Keratinocyte (primary cell): Measurements from ENCODE around the gene BUD23. TPM values are rescaled to one million over a fixed set of nuclear protein-coding genes. Genes with fewer than 3 reads are reported as not detected.

Experiments
- DNase-seq: peaks from one replicate; pipeline ENCODE4 v3.0.0-alpha.2; 2011; ENCODE audit warnings: low read depth, missing footprints, low spot score
- FAIRE-seq: peaks from 2 replicates; lab custom pipeline; 2011; peaks lifted over from hg19 to GRCh38; lab: Jason Lieb, UNC
- H2AFZ ChIP-seq: 2 replicates; pipeline ENCODE4 v1.6.0; 2012; ENCODE audit warnings: low read length, control low read depth, inconsistent platforms; ENCODE audit not compliant: control insufficient read depth
- H3K27ac ChIP-seq: 2 replicates; pipeline ENCODE4 v1.5.1; 2011; ENCODE audit warnings: low read length; ENCODE audit not compliant: control insufficient read depth, insufficient read depth
- H3K27me3 ChIP-seq: 3 replicates; pipeline ENCODE4 v1.6.0; 2011; ENCODE audit warnings: low read length; ENCODE audit not compliant: control insufficient read depth, insufficient read depth; ENCODE audit errors: extremely low read depth
- H3K36me3 ChIP-seq, 2 experiments: 2 replicates in 1 of 2; 3 replicates in 1 of 2; pipeline ENCODE4 v1.5.1; 2011; ENCODE audit warnings: low read length in 2 of 2, mild to moderate bottlenecking in 1 of 2; ENCODE audit not compliant: control insufficient read depth in 2 of 2, insufficient read depth in 2 of 2; ENCODE audit errors: extremely low read depth in 1 of 2
- H3K4me1 ChIP-seq: 3 replicates; pipeline ENCODE4 v1.5.1; 2011; ENCODE audit warnings: low read length; ENCODE audit not compliant: control insufficient read depth, insufficient read depth; ENCODE audit errors: extremely low read depth
- H3K4me2 ChIP-seq: 3 replicates; pipeline ENCODE4 v1.6.0; 2011; ENCODE audit warnings: low read depth, low read length; ENCODE audit not compliant: control insufficient read depth, insufficient read depth; ENCODE audit errors: extremely low read depth
- H3K4me3 ChIP-seq, 3 experiments: fragments of 200-600 bp in 1 of 3; sonication (generic) in 1 of 3; 2 replicates in 2 of 3; 3 replicates in 1 of 3; pipeline ENCODE4 v1.5.1; 2011 to 2016; ENCODE audit warnings: low read length in 3 of 3, mild to moderate bottlenecking in 3 of 3, control low read depth in 2 of 3, inconsistent platforms in 1 of 3, low read depth in 1 of 3, mixed read lengths in 1 of 3, mixed run types in 1 of 3, moderate library complexity in 1 of 3; ENCODE audit not compliant: control insufficient read depth in 2 of 3, insufficient read depth in 2 of 3; ENCODE audit errors: extremely low read depth in 1 of 3
- H3K79me2 ChIP-seq: 2 replicates; pipeline ENCODE4 v1.6.0; 2012; ENCODE audit warnings: low read length; ENCODE audit not compliant: control insufficient read depth, insufficient read depth
- H3K9ac ChIP-seq: 3 replicates; pipeline ENCODE4 v1.6.0; 2011; ENCODE audit warnings: low read length; ENCODE audit not compliant: control insufficient read depth, insufficient read depth; ENCODE audit errors: extremely low read depth
- H3K9me1 ChIP-seq: 3 replicates; pipeline ENCODE4 v1.6.0; 2011; ENCODE audit warnings: low read length; ENCODE audit not compliant: control insufficient read depth, insufficient read depth; ENCODE audit errors: extremely low read depth
- H3K9me3 ChIP-seq: 2 replicates; pipeline ENCODE4 v1.5.1; 2012; ENCODE audit warnings: low read depth, low read length; ENCODE audit not compliant: control insufficient read depth
- H4K20me1 ChIP-seq: 3 replicates; pipeline ENCODE4 v1.6.0; 2011; ENCODE audit warnings: low read length; ENCODE audit not compliant: control insufficient read depth, insufficient read depth; ENCODE audit errors: extremely low read depth
- CTCF ChIP-seq, 3 experiments: IDR thresholded peaks in 1 of 3; conservative IDR thresholded peaks in 1 of 3; optimal IDR thresholded peaks in 1 of 3; 2 replicates in 2 of 3; 3 replicates in 1 of 3; pipeline versions ENCODE3 to v1.5.1; 2011; ENCODE audit warnings: low read length in 3 of 3, mild to moderate bottlenecking in 3 of 3, moderate library complexity in 2 of 3, control low read depth in 1 of 3, inconsistent platforms in 1 of 3; ENCODE audit not compliant: insufficient read depth in 2 of 3; ENCODE audit errors: extremely low read depth in 1 of 3
- EZH2 ChIP-seq: IDR thresholded peaks from one replicate; pipeline ENCODE4 v1.6.1; 2012; ENCODE audit warnings: inconsistent platforms, mild to moderate bottlenecking, low read length, moderate library complexity
- dilution Hi-C: fragments of 300-500 bp; cut with MboI; formaldehyde crosslinking; loops from one replicate; pipeline ENCODE4 v1.7.0; 2020; ENCODE audit warnings: low sequenced_read_pairs; ENCODE audit not compliant: extremely low pct_ligation_motif_present
- polyA plus RNA-seq, 5 experiments: library from polyadenylated mRNA; depleted of rRNA in 3 of 5; stranded (reverse) in 3 of 5; stranded (forward) in 1 of 5; unstranded in 1 of 5; fragments of >200 nt; gene quantifications; 1 replicate in 1 of 5; 2 replicates in 3 of 5; 3 replicates in 1 of 5; pipeline versions ENCODE4 v1.2.1 to v1.2.3, GENCODE V29; 2011 to 2012; ENCODE audit warnings: missing spikeins in 2 of 5, low read depth in 1 of 5, low replicate concordance in 1 of 5

The BUD23 gene
- polyA plus RNA-seq, 1 donor (not counting 4 experiments of a cell fraction or from before 2014, with no cell fraction given), result 72.0 TPM

- no peak overlapping the region for H3K4me2 ChIP-seq
- H3K4me1 ChIP-seq, result peaks cover 34% of the 10 kb centered on the region
- no peak overlapping the region for H3K9ac ChIP-seq
- H3K27me3 ChIP-seq, result no peaks in the 10 kb centered on the region
- no peak overlapping the region for H3K4me3 ChIP-seq
- FAIRE-seq (no peak), DNase-seq (no peak)
- H2AFZ ChIP-seq, result no peak overlapping the region
- H3K36me3 ChIP-seq, result peaks cover 34 to 58% of the 10 kb centered on the region in 2 experiments
- H3K9me3 ChIP-seq, result no peaks in the 10 kb centered on the region
- no peak overlapping the region for H3K27ac ChIP-seq
- no peaks in the 10 kb centered on the region for H3K79me2 ChIP-seq
- H3K9me1 ChIP-seq, result peaks cover 2% of the 10 kb centered on the region
- dilution Hi-C loops, result no loop called here
- peaks cover 24% of the 10 kb centered on the region for H4K20me1 ChIP-seq
- TF ChIP-seq EZH2 (no peak), CTCF (optimal IDR thresholded peaks at IDR 0.05 in 1 of 3, IDR thresholded peaks at IDR 0.05 in 1 of 3, conservative IDR thresholded peaks at IDR 0.05 in 1 of 3; ENCODE audit: extremely low read depth in 1 of 3, insufficient read depth in 2 of 3, low read length in 3 of 3) (no peak)
Measured at GRCh38 chr7:73703225-73703624, 19.8 kb downstream of the BUD23 start.

GRCh38 chr7:73703757-73704639 lies 20.6 kb downstream of the BUD23 start:
- no peaks in the 10 kb centered on the region for H3K27me3 ChIP-seq
- H3K4me3 ChIP-seq, result no peak overlapping the region
- no peak overlapping the region for H3K4me2 ChIP-seq
- H2AFZ ChIP-seq, result no peak overlapping the region
- peaks cover 2% of the 10 kb centered on the region for H3K9me1 ChIP-seq
- no peaks in the 10 kb centered on the region for H3K9me3 ChIP-seq
- H3K4me1 ChIP-seq, result peaks cover 34% of the 10 kb centered on the region
- H3K36me3 ChIP-seq, result peaks cover 37 to 58% of the 10 kb centered on the region in 2 experiments
- dilution Hi-C loops, result no loop called here
- no peak for DNase-seq
- H3K9ac ChIP-seq, result no peak overlapping the region
- TF ChIP-seq CTCF (optimal IDR thresholded peaks at IDR 0.05 in 1 of 3, IDR thresholded peaks at IDR 0.05 in 1 of 3, conservative IDR thresholded peaks at IDR 0.05 in 1 of 3; ENCODE audit: extremely low read depth in 1 of 3, insufficient read depth in 2 of 3, low read length in 3 of 3) (no peak), EZH2 (no peak)
- FAIRE-seq, result no peak
- peaks cover 4% of the 10 kb centered on the region for H3K79me2 ChIP-seq
- H3K27ac ChIP-seq, result no peak overlapping the region
- H4K20me1 ChIP-seq, result peaks cover 26% of the 10 kb centered on the region
